HG03108 (cell line): Measurements from ENCODE around the gene RFPL3.
"Not testable (repeated sequence)": the region's sequence is repeated elsewhere in the genome, so short reads cannot be mapped to it uniquely, and the experiment has no call there.

ENCODE experiments used
- ATAC-seq: cut with Tn5 transposase; IDR thresholded peaks from one replicate; pipeline ENCODE4 v1.9.1; 2021; ENCODE audit warnings: moderate library complexity; ENCODE audit not compliant: unreplicated experiment

RFPL3 gene

GRCh38 chr22:32352681-32353080, 5.0 kb upstream of the RFPL3 start:
- ATAC-seq, result no peak

- ATAC-seq, result no peak
Measured at GRCh38 chr22:32353292-32353691, 4.4 kb upstream of the RFPL3 start.

GRCh38 chr22:32353840-32354239, 3.8 kb upstream of the RFPL3 start:
- no peak for ATAC-seq

- no peak for ATAC-seq
Measured at GRCh38 chr22:32354360-32355351, 3.0 kb upstream of the RFPL3 start.

- ATAC-seq, result no peak
Measured at GRCh38 chr22:32355760-32356159, 1.9 kb upstream of the RFPL3 start.

GRCh38 chr22:32360096-32360495, 2.4 kb downstream of the RFPL3 start:
- ATAC-seq, result not testable (repeated sequence)

GRCh38 chr22:32361257-32361656, 3.6 kb downstream of the RFPL3 start:
- ATAC-seq, result no peak

GRCh38 chr22:32364210-32364609, 6.5 kb downstream of the RFPL3 start:
- ATAC-seq, result no peak

- ATAC-seq, result no peak
Measured at GRCh38 chr22:32375678-32376450, 18.2 kb downstream of the RFPL3 start.

- ATAC-seq, result no peak
Measured at GRCh38 chr22:32376681-32377080, 19.0 kb downstream of the RFPL3 start.

- no peak for ATAC-seq
Measured at GRCh38 chr22:32378707-32379272, 21.1 kb downstream of the RFPL3 start.

- ATAC-seq, result no peak
Measured at GRCh38 chr22:32380991-32381390, 23.3 kb downstream of the RFPL3 start.

- no peak for ATAC-seq
Measured at GRCh38 chr22:32385681-32386080, 28.0 kb downstream of the RFPL3 start.

- no peak for ATAC-seq
Measured at GRCh38 chr22:32389685-32390084, 32.0 kb downstream of the RFPL3 start.

GRCh38 chr22:32395107-32395506, 37.4 kb downstream of the RFPL3 start:
- ATAC-seq, result no peak

- no peak for ATAC-seq
Measured at GRCh38 chr22:32396255-32396654, 38.6 kb downstream of the RFPL3 start.

GRCh38 chr22:32396746-32397145, 39.1 kb downstream of the RFPL3 start:
- no peak for ATAC-seq

- no peak for ATAC-seq
Measured at GRCh38 chr22:32401486-32401885, 43.8 kb downstream of the RFPL3 start.

GRCh38 chr22:32404021-32404420, 46.4 kb downstream of the RFPL3 start:
- ATAC-seq, result no peak

GRCh38 chr22:32407312-32407711, 49.6 kb downstream of the RFPL3 start:
- ATAC-seq, result no peak

GRCh38 chr22:32407936-32408335, 50.3 kb downstream of the RFPL3 start:
- no peak for ATAC-seq

GRCh38 chr22:32409977-32410376, 52.3 kb downstream of the RFPL3 start:
- ATAC-seq, result no peak
